MM.1S (cell line): Measurements from ENCODE around the gene RAB6B.

Experiments used
- CTCF ChIP-seq: fragments of 300-600 bp; sonication (generic); IDR thresholded peaks from 2 replicates; pipeline ENCODE4 v1.5.1; 2016; ENCODE audit warnings: antibody characterized with exemption, low read length, mixed read lengths
- EZH2phosphoT487 ChIP-seq: fragments of 300-600 bp; sonication (generic); IDR thresholded peaks from 2 replicates; pipeline ENCODE4 v1.6.1; 2018; ENCODE audit warnings: antibody characterized with exemption, low read length

DNA sequence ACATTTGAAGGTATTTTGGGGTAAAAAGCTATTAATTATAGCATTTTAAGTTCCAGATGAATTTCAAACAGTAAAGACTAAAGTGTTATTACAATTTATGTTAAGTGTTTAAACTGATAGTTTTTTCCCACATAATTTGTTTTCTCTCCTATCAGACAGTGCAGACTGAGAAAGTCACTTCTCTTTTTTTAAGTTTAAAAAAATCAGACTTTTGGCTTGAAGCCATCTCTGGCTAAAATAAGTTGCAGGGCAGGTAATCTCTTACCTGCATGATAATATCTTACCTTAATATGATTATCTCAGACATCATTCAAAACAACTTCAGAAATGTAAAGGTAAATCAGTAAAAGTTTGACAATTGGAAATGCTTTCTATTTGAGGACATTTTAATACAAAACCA, 21.5 kb upstream of the RAB6B start:
- TF ChIP-seq CTCF (no peak), EZH2phosphoT487 (no peak)
